ENCODE results near the gene NEIL3. TPM values are rescaled to one million over a fixed set of nuclear protein-coding genes. Genes with fewer than 3 reads are reported as not detected.

The NEIL3 gene
- total RNA-seq, 2 experiments from 2014 or later: 33.7 to 35.2 TPM

DNA sequence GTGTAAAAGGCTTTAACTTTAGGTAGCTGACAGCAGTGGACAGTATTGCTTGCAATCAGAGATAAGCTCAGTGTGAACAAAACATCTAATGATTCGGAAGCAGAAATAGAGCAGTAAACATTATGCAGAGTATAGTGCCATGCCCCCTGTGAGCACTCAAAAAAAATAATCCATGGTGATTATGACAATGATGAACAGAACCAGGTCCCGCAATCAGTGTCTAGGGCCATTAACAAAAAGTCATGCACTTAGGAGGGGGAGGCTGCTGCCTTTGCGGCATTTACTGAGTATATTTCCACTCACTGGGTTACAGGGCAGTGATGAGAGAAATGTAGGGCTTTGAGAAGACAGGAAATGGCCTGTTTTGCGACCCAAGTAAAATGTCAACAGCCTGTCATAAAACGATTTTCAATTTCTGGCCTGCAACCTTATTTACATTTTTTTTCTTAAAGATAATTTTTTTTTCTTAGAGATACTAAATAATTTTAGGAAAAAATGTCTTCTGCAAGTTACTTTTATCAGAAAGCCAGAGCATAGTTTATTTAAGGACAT, 27.3 kb upstream of the NEIL3 start:
- POLR2A ChIA-PET: no interaction called here
- Mint-ChIP-seq H3K36me3 (ENCODE audit: low read depth) (no peaks in the 10 kb centered on the region), H3K4me3 (no peak overlapping the region), H3K4me1 (ENCODE audit: low read depth) (no peaks in the 10 kb centered on the region), H3K27me3 (ENCODE audit: low read depth) (peaks cover 3% of the 10 kb centered on the region), H3K27ac (no peak overlapping the region), H3K9me3 (ENCODE audit: insufficient read depth) (no peaks in the 10 kb centered on the region)
- CTCF ChIA-PET: interaction anchor here (1.2 kb wide), 1 partner anchor 11 kb away, joined by 3 read pairs; no protein-coding TSS in a partner anchor
- no peak for DNase-seq
- ATAC-seq: no peak

GRCh38 chr4:177283167-177283566, 26.5 kb upstream of the NEIL3 start:
- ATAC-seq (no peak), DNase-seq (no peak)
- ChIA-PET CTCF (no interaction called here), POLR2A (no interaction called here)
- Mint-ChIP-seq H3K4me1 (ENCODE audit: low read depth) (no peaks in the 10 kb centered on the region), H3K27ac (no peak overlapping the region), H3K4me3 (no peak overlapping the region), H3K27me3 (ENCODE audit: low read depth) (peaks cover 3% of the 10 kb centered on the region), H3K9me3 (ENCODE audit: insufficient read depth) (no peaks in the 10 kb centered on the region), H3K36me3 (ENCODE audit: low read depth) (no peaks in the 10 kb centered on the region)

DNA sequence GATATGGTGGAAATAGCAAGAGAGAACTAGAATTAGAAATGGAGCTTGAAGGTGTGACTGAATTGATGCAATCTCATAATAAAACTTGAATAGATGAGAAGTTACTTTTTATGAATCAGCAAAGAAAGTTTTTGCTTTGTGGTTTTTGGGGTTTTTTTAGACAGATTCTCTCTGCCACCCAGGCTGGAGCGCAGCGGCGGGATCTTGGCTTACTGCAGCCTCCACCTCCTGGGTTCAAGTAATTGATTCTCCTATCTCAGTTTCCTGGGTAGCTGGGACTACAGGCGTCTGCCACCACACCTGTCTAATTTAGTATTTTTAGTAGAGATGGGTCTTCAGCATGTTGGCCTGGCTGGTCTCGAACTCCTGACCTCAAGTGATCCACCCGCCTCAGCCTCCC, 23.7 kb upstream of the NEIL3 start:
- H3K36me3 Mint-ChIP-seq (ENCODE audit: low read depth): no peaks in the 10 kb centered on the region
- H3K27me3 Mint-ChIP-seq (ENCODE audit: low read depth): peaks cover under 1% of the 10 kb centered on the region
- ChIA-PET CTCF (no interaction called here), POLR2A (no interaction called here)
- no peaks in the 10 kb centered on the region for H3K9me3 Mint-ChIP-seq (ENCODE audit: insufficient read depth)
- DNase-seq (no peak), ATAC-seq (no peak)
- no peak overlapping the region for H3K4me3 Mint-ChIP-seq
- H3K27ac Mint-ChIP-seq: no peak overlapping the region
- H3K4me1 Mint-ChIP-seq (ENCODE audit: low read depth): no peaks in the 10 kb centered on the region

DNA sequence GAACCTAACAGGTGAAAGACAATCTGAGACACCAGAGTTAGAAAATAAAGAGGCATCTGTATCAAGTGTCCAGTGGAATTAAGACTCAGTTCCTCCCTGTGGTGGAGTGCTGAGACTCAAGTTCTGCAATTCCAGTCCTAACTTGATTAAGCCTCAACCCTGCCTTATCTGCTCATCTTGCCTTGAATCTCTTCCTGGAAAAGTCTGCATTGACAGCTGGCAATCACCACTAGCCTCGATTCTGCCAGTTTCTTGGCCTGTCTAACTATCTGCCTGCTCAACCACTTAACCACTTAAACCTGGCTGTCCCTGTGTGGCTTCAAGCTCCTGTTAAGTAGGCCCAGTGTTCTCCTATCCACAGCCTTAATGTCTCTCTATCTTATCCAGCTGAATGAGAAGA, 22.4 kb upstream of the NEIL3 start:
- ChIA-PET POLR2A (no interaction called here), CTCF (interaction anchor here (2.2 kb wide), 1 partner anchor 37 kb away, joined by 7 read pairs; no protein-coding TSS in a partner anchor)
- no peak for DNase-seq
- Mint-ChIP-seq H3K27me3 (ENCODE audit: low read depth) (no peaks in the 10 kb centered on the region), H3K4me3 (no peak overlapping the region), H3K36me3 (ENCODE audit: low read depth) (no peaks in the 10 kb centered on the region), H3K9me3 (ENCODE audit: insufficient read depth) (no peaks in the 10 kb centered on the region), H3K27ac (no peak overlapping the region), H3K4me1 (ENCODE audit: low read depth) (no peaks in the 10 kb centered on the region)
- no peak for ATAC-seq

DNA sequence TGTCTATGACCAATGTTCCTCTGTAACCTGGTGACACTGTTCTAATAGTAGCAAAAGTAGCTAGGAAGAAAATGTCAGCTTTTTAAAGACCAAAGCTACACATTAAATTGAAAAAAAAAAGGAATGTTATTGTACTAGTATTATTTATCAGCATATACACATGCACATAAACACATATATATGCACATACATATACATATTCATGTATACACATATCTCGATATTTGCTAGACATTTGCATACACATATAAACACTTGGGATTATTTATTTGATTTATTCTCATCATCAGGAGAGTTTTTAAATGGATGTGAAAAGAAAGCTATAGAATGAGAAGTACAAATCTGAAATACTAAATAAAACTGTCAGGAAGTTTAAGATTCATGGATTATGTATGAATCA, 21.3 kb upstream of the NEIL3 start:
- ATAC-seq (no peak), DNase-seq (no peak)
- ChIA-PET CTCF (interaction anchor here (1.2 to 2.7 kb wide), 3 partner anchors 16 to 38 kb away, joined by 3 to 8 read pairs (median 7); partner anchors contain the start of gene NEIL3), POLR2A (interaction anchor here (0.6 kb wide), 1 partner anchor 21 kb away, joined by 3 read pairs; no protein-coding TSS in a partner anchor)
- Mint-ChIP-seq H3K4me3 (no peak overlapping the region), H3K36me3 (ENCODE audit: low read depth) (no peaks in the 10 kb centered on the region), H3K27me3 (ENCODE audit: low read depth) (no peaks in the 10 kb centered on the region), H3K9me3 (ENCODE audit: insufficient read depth) (no peaks in the 10 kb centered on the region), H3K4me1 (ENCODE audit: low read depth) (no peaks in the 10 kb centered on the region), H3K27ac (no peak overlapping the region)

- Mint-ChIP-seq H3K4me1 (ENCODE audit: low read depth) (no peaks in the 10 kb centered on the region), H3K4me3 (no peak overlapping the region), H3K27ac (no peak overlapping the region), H3K36me3 (ENCODE audit: low read depth) (no peaks in the 10 kb centered on the region), H3K27me3 (ENCODE audit: low read depth) (no peaks in the 10 kb centered on the region), H3K9me3 (ENCODE audit: insufficient read depth) (no peaks in the 10 kb centered on the region)
- no peak for ATAC-seq
- ChIA-PET POLR2A (no interaction called here), CTCF (interaction anchor here (1.0 kb wide), 1 partner anchor 9 kb away, joined by 3 read pairs; no protein-coding TSS in a partner anchor)
- DNase-seq: no peak
These were observed 18.9 kb upstream of the NEIL3 start for GRCh38 chr4:177290780-177291179.

DNA sequence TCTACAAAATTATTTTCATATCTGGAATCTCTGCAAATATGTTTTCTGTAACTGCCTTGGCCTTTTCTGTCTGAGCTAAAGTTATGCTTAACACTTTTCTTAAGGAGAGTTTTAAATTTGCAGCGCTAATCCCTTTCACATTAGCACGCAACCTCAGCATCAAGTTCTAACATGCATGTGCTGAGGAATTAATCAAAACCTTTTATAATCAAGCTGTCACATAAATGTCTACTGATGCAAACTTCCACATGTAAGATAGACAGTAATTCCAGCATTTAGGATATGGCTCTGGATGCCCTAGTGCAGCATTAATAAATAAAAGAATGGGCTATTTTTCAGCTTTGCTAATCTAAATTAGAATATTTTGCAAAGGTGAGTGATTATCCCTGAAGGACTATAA, 17.5 kb upstream of the NEIL3 start:
- Mint-ChIP-seq H3K4me1 (ENCODE audit: low read depth) (no peaks in the 10 kb centered on the region), H3K27me3 (ENCODE audit: low read depth) (no peaks in the 10 kb centered on the region), H3K4me3 (no peak overlapping the region), H3K9me3 (ENCODE audit: insufficient read depth) (no peaks in the 10 kb centered on the region), H3K27ac (no peak overlapping the region), H3K36me3 (ENCODE audit: low read depth) (no peaks in the 10 kb centered on the region)
- POLR2A ChIA-PET: no interaction called here
- CTCF ChIA-PET: no interaction called here
- ATAC-seq: no peak
- DNase-seq: no peak

- H3K27ac Mint-ChIP-seq: no peak overlapping the region
- no peaks in the 10 kb centered on the region for H3K4me1 Mint-ChIP-seq (ENCODE audit: low read depth)
- H3K4me3 Mint-ChIP-seq: no peak overlapping the region
- no peaks in the 10 kb centered on the region for H3K36me3 Mint-ChIP-seq (ENCODE audit: low read depth)
- no peak for DNase-seq
- no peak for ATAC-seq
- CTCF ChIA-PET: interaction anchor here (1.2 kb wide), 1 partner anchor 43 kb away, joined by 4 read pairs; no protein-coding TSS in a partner anchor
- no peaks in the 10 kb centered on the region for H3K27me3 Mint-ChIP-seq (ENCODE audit: low read depth)
- no peaks in the 10 kb centered on the region for H3K9me3 Mint-ChIP-seq (ENCODE audit: insufficient read depth)
- POLR2A ChIA-PET: no interaction called here
These were observed 16.3 kb upstream of the NEIL3 start for GRCh38 chr4:177293208-177294033.

DNA sequence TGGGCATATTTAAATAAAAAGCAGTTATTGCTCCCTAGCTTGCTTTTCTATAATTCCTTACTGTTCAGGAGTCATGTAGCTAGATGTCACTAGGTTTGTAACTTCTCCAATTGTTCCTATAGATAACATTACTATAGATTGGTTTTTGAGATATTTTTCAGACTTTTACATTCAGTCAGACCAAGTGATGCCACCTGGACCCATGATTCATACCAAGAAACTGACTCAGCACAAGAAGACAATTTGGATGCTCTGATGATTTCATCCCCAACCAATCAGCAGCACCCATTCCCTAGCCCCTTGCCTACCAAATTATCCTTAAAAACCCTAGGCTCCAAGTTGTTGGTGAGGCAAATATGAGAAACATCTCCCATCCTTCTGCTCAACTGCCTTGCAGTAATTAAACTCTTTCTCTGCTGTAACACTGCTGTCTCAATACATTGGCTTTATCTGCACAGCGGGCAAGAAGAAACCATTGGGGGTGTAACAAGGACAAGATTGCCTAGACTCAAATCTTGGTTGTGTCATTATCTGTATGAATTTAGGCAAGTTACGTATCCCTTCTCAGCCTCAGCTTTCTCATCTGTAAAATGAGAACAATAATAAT, 11.8 kb upstream of the NEIL3 start:
- CTCF ChIA-PET: interaction anchor here (1.2 kb wide), 1 partner anchor 47 kb away, joined by 3 read pairs; no protein-coding TSS in a partner anchor
- ATAC-seq: no peak
- H3K36me3 Mint-ChIP-seq (ENCODE audit: low read depth): no peaks in the 10 kb centered on the region
- no peak for DNase-seq
- H3K4me3 Mint-ChIP-seq: no peak overlapping the region
- POLR2A ChIA-PET: interaction anchor here (1.3 kb wide), 1 partner anchor 11 kb away, joined by 4 read pairs; the partner anchor contains the start of gene NEIL3
- H3K27ac Mint-ChIP-seq: no peak overlapping the region
- H3K27me3 Mint-ChIP-seq (ENCODE audit: low read depth): peaks cover 2% of the 10 kb centered on the region
- H3K4me1 Mint-ChIP-seq (ENCODE audit: low read depth): no peaks in the 10 kb centered on the region
- H3K9me3 Mint-ChIP-seq (ENCODE audit: insufficient read depth): no peaks in the 10 kb centered on the region

DNA sequence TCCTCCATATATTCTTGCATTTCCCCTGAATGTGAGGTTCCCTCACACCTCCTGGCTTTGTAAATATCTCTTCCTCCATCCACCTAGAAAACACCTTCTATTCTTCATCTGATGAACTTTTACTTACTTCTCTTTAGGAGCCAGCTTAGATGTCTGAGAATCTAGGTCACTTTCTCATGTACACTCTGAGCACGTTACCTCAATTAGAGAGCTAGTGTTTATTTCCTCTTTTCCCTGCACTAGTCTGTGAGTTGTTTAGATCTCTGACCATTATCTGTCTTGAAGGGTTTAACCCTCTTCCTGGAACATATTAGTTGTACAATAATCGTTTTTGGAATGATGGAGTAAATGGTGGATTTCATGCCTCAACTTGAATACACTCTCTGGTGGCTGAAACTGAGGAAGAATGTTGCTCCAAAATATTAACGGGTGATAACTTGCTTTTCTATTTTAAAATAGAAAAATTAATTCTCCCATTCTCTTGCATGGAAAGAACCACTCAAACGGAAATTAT, 8.5 kb upstream of the NEIL3 start:
- ChIA-PET POLR2A (no interaction called here), CTCF (interaction anchor here (1.4 kb wide), 1 partner anchor 38 kb away, joined by 3 read pairs; no protein-coding TSS in a partner anchor)
- ATAC-seq: no peak
- no peak overlapping the region for H3K27ac Mint-ChIP-seq
- H3K36me3 Mint-ChIP-seq (ENCODE audit: low read depth): no peaks in the 10 kb centered on the region
- H3K4me3 Mint-ChIP-seq: no peak overlapping the region
- no peak for DNase-seq
- H3K27me3 Mint-ChIP-seq (ENCODE audit: low read depth): peaks cover 4% of the 10 kb centered on the region
- no peaks in the 10 kb centered on the region for H3K4me1 Mint-ChIP-seq (ENCODE audit: low read depth)
- no peaks in the 10 kb centered on the region for H3K9me3 Mint-ChIP-seq (ENCODE audit: insufficient read depth)

DNA sequence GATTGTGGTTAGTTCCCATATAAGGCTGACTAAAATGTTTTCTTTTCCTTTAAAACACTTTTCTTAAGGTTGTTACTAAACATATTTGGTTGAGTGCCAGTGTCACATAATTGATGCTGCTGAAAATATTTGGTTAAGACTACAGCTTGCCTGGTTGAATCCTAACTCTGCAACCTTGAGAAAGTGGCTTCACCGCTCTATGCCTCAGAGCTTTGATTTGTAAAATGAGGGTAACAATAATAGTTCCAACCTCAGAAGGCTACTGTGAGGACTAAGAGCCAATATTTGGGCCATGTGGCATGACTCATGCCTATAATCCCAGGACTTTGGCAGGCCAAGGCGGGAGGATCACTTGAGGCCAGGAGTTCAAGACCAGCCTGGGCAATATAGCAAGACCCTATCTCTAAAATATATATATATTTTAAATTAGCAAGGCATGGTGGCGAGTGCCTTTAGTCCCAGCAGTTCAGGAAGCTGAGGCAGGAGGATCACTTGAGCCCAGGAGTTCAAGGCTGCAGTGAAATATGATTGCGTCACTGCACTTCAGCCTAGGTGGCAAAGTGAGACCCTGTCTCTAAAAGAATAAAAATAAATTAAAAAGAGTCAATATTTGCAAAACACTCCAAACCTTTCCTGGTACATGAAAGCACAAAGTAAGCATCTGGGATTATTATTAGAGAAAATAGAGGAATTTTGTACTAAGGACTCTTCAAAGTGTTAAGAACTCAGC, 7.1 kb upstream of the NEIL3 start:
- Mint-ChIP-seq H3K9me3 (ENCODE audit: insufficient read depth) (no peaks in the 10 kb centered on the region), H3K27ac (no peak overlapping the region), H3K36me3 (ENCODE audit: low read depth) (no peaks in the 10 kb centered on the region), H3K27me3 (ENCODE audit: low read depth) (peaks cover 4% of the 10 kb centered on the region), H3K4me1 (ENCODE audit: low read depth) (no peaks in the 10 kb centered on the region), H3K4me3 (no peak overlapping the region)
- CTCF ChIA-PET: interaction anchor here (0.7 to 2.4 kb wide), 3 partner anchors 14 to 52 kb away, joined by 3 to 8 read pairs (median 3); no protein-coding TSS in a partner anchor
- no peak for ATAC-seq
- POLR2A ChIA-PET: no interaction called here
- no peak for DNase-seq
